SH-SY5Y (cell line): ENCODE results near the gene WDR54.

Experiments
- GATA2 ChIP-seq: IDR thresholded peaks from 2 replicates; pipeline ENCODE4 v1.6.1; 2011; ENCODE audit warnings: mild to moderate bottlenecking, low read depth, low read length
- GATA3 ChIP-seq: IDR thresholded peaks from 2 replicates; pipeline ENCODE4 v1.6.1; 2011; ENCODE audit warnings: low read depth, mild to moderate bottlenecking, low read length, moderate library complexity

GRCh38 chr2:74457129-74457548 is 35.6 kb downstream of the WDR54 start:
- no peak for TF ChIP-seq GATA2
- TF ChIP-seq GATA3: no peak
